DOHH2 (cell line): ENCODE data around the gene ADAT1.

ENCODE experiments used
- H3F3A ChIP-seq: fragments of 200-600 bp; sonication (generic), shearing (Covaris generic); 2 replicates; pipeline ENCODE4 v1.6.0; 2016; ENCODE audit warnings: antibody characterized with exemption, mild to moderate bottlenecking; ENCODE audit not compliant: control insufficient read depth, insufficient read depth
- H3K27ac ChIP-seq: fragments of 200-600 bp; sonication (generic); 2 replicates; pipeline ENCODE4 v1.5.1; 2014; ENCODE audit warnings: low read depth, mild to moderate bottlenecking, low read length, moderate library complexity
- H3K27me3 ChIP-seq: fragments of 200-600 bp; sonication (generic); 2 replicates; pipeline ENCODE4 v1.6.1; 2014; ENCODE audit warnings: mild to moderate bottlenecking, low read length, mixed read lengths; ENCODE audit not compliant: control insufficient read depth
- H3K36me3 ChIP-seq: fragments of 200-600 bp; sonication (generic); 2 replicates; pipeline ENCODE4 v1.6.1; 2014; ENCODE audit warnings: mild to moderate bottlenecking, low read length, moderate library complexity, mixed read lengths; ENCODE audit not compliant: control insufficient read depth
- H3K4me1 ChIP-seq: fragments of 200-600 bp; sonication (generic); 2 replicates; pipeline ENCODE4 v1.6.1; 2014; ENCODE audit warnings: mild to moderate bottlenecking, low read length, mixed read lengths; ENCODE audit not compliant: control insufficient read depth
- H3K4me2 ChIP-seq: fragments of 200-600 bp; sonication (generic); 2 replicates; pipeline ENCODE4 v1.6.0; 2014; ENCODE audit warnings: mild to moderate bottlenecking, low read length, moderate library complexity
- H3K4me3 ChIP-seq: fragments of 200-600 bp; sonication (generic); 2 replicates; pipeline ENCODE4 v1.5.1; 2014; ENCODE audit warnings: mild to moderate bottlenecking, low read length, mixed read lengths
- H3K79me2 ChIP-seq: fragments of 200-600 bp; sonication (generic); 2 replicates; pipeline ENCODE4 v1.6.1; 2014; ENCODE audit warnings: mild to moderate bottlenecking, low read length, mixed read lengths; ENCODE audit not compliant: control insufficient read depth
- H3K9me2 ChIP-seq: fragments of 200-600 bp; sonication (generic); replicated peaks from 2 replicates; pipeline ENCODE4 v1.6.1; 2014; ENCODE audit warnings: mild to moderate bottlenecking, low read length, mixed read lengths; ENCODE audit not compliant: control insufficient read depth
- H3K9me3 ChIP-seq: fragments of 200-600 bp; sonication (generic); 2 replicates; pipeline ENCODE4 v1.6.1; 2014; ENCODE audit warnings: antibody characterized with exemption, low read length, mixed read lengths; ENCODE audit not compliant: control insufficient read depth, insufficient read depth
- H4K20me1 ChIP-seq: fragments of 200-600 bp; sonication (generic); 2 replicates; pipeline ENCODE4 v1.6.0; 2014; ENCODE audit warnings: low read depth, mild to moderate bottlenecking, antibody characterized with exemption, low read length, moderate library complexity; ENCODE audit not compliant: control insufficient read depth, insufficient read depth
- EZH2phosphoT487 ChIP-seq: fragments of 200-600 bp; sonication (generic); IDR thresholded peaks from 2 replicates; pipeline ENCODE4 v1.6.1; 2017; ENCODE audit warnings: borderline replicate concordance, mild to moderate bottlenecking, antibody characterized with exemption, low read length, moderate library complexity, mixed read lengths
- TF ChIP-seq, protein P1 (sequence below): fragments of 200-600 bp; sonication (generic); IDR thresholded peaks from one replicate; pipeline ENCODE4 v1.5.1; 2014; ENCODE audit warnings: antibody characterized with exemption, mild to moderate bottlenecking, low read depth, low read length; ENCODE audit not compliant: poor library complexity, severe bottlenecking

ADAT1 gene

DNA sequence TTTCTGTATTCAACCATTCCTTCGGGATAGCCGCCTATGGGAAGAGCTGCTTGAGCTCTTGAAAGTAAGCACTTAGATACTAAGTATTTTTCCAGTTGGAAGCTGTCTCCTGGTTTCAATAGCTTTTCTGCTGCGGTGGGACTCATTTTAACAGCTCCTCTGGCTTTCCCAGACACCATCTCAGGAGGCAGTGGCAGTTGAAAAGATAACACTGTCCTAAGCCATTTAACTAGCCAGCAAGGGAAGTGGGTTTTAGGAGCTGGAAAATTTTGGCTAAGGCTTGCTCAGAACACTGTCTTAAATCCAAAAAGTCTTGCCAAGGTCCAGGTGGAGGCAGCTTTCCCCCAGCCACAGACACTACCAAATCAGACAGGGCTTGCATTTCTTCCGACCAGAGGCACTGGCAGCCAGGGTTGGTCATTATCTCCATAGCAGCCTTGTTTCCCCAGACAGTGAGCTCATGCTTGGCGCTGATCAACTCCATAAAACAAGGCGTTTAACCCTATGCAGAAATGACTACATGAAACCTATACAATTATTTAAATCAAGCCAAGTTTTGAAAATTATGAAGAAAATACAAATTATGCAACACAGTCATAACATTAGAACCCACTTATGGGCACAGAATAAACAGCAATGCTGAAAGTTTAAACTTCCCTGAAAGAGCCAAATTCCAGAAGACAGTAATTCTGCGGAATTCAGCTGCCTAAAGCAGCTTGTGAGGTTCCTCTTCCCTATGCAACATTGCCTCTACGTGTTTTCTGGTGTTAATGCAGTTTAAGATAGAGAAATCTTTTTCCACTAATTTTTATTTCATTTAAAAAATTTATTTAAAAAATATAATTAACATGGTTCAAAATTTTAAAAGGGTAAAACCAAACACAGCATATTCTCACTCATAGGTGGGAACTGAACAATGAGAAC, 31.9 kb downstream of the ADAT1 start:
- H3K27ac ChIP-seq, result no peak overlapping the region
- H3F3A ChIP-seq, result 0 out of 2 replicates have a peak, but pooled peaks cover 3% of the 10 kb centered on the region
- H3K9me3 ChIP-seq, result no peaks in the 10 kb centered on the region
- peaks cover 8% of the 10 kb centered on the region; the same call in 1 of the 2 replicates for H3K36me3 ChIP-seq
- no peaks in the 10 kb centered on the region for H3K9me2 ChIP-seq
- 0 out of 2 replicates have a peak, but pooled peaks cover 3% of the 10 kb centered on the region for H4K20me1 ChIP-seq
- H3K4me3 ChIP-seq, result no peak overlapping the region
- TF ChIP-seq EZH2phosphoT487, result no peak
- TF ChIP-seq, protein P1, sequence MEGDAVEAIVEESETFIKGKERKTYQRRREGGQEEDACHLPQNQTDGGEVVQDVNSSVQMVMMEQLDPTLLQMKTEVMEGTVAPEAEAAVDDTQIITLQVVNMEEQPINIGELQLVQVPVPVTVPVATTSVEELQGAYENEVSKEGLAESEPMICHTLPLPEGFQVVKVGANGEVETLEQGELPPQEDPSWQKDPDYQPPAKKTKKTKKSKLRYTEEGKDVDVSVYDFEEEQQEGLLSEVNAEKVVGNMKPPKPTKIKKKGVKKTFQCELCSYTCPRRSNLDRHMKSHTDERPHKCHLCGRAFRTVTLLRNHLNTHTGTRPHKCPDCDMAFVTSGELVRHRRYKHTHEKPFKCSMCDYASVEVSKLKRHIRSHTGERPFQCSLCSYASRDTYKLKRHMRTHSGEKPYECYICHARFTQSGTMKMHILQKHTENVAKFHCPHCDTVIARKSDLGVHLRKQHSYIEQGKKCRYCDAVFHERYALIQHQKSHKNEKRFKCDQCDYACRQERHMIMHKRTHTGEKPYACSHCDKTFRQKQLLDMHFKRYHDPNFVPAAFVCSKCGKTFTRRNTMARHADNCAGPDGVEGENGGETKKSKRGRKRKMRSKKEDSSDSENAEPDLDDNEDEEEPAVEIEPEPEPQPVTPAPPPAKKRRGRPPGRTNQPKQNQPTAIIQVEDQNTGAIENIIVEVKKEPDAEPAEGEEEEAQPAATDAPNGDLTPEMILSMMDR, result no peak
- H3K4me1 ChIP-seq, result peaks cover 16% of the 10 kb centered on the region
- no peak overlapping the region for H3K4me2 ChIP-seq
- no peaks in the 10 kb centered on the region for H3K27me3 ChIP-seq
- H3K79me2 ChIP-seq, result no peaks in the 10 kb centered on the region

- Histone ChIP-seq H3K4me2 (no peak overlapping the region), H3K4me1 (peaks cover 8% of the 10 kb centered on the region), H3K27me3 (no peaks in the 10 kb centered on the region), H3K4me3 (no peak overlapping the region), H3F3A (0 out of 2 replicates have a peak, but pooled peaks cover 3% of the 10 kb centered on the region), H3K36me3 (peaks cover 5% of the 10 kb centered on the region; the same call in 1 of the 2 replicates), H3K27ac (no peak overlapping the region), H3K9me2 (no peaks in the 10 kb centered on the region), H3K9me3 (no peaks in the 10 kb centered on the region), H3K79me2 (no peaks in the 10 kb centered on the region), H4K20me1 (0 out of 2 replicates have a peak, but pooled peaks cover 2% of the 10 kb centered on the region)
- TF ChIP-seq, protein P1, result no peak
- no peak for TF ChIP-seq EZH2phosphoT487
Measured at GRCh38 chr16:75589306-75589705, 33.8 kb downstream of the ADAT1 start.

GRCh38 chr16:75588716-75589115, 34.4 kb downstream of the ADAT1 start:
- Histone ChIP-seq H3K4me3 (no peak overlapping the region), H3K79me2 (no peaks in the 10 kb centered on the region), H3K27me3 (no peaks in the 10 kb centered on the region), H3K9me2 (no peaks in the 10 kb centered on the region), H3K9me3 (no peaks in the 10 kb centered on the region), H3K4me2 (no peak overlapping the region), H3F3A (0 out of 2 replicates have a peak, but pooled peaks cover 3% of the 10 kb centered on the region), H3K27ac (no peak overlapping the region), H3K4me1 (peaks cover 10% of the 10 kb centered on the region), H3K36me3 (no peaks in the 10 kb centered on the region), H4K20me1 (no peaks in the 10 kb centered on the region)
- TF ChIP-seq, protein P1, result no peak
- TF ChIP-seq EZH2phosphoT487, result no peak
